Ishikawa (cell line): ENCODE measurements around the gene GCSH.
A peak's percentile ranks its signal among the peaks of the same experiment; 100 is the strongest.

Experiments used
- CEBPB ChIP-seq: IDR thresholded peaks from 2 replicates; pipeline ENCODE4 v1.6.1; 2012
- CREB1 ChIP-seq: IDR thresholded peaks from 2 replicates; pipeline ENCODE4 v1.6.1; 2012; ENCODE audit warnings: low read depth
- EGR1 ChIP-seq: IDR thresholded peaks from 2 replicates; pipeline ENCODE4 v1.6.1; 2012
- EP300 ChIP-seq: IDR thresholded peaks from 2 replicates; pipeline ENCODE4 v1.6.1; 2012; ENCODE audit warnings: borderline replicate concordance
- FOXM1 ChIP-seq: IDR thresholded peaks from 2 replicates; pipeline ENCODE4 v1.6.1; 2012; ENCODE audit warnings: low read depth, borderline replicate concordance
- MAX ChIP-seq: IDR thresholded peaks from 2 replicates; pipeline ENCODE4 v1.6.1; 2012
- NFIC ChIP-seq: IDR thresholded peaks from 2 replicates; pipeline ENCODE4 v1.6.1; 2012
- RAD21 ChIP-seq: IDR thresholded peaks from 2 replicates; pipeline ENCODE4 v1.6.1; 2012; ENCODE audit warnings: low read depth
- REST ChIP-seq: IDR thresholded peaks from 2 replicates; pipeline ENCODE4 v1.6.1; 2012; ENCODE audit warnings: low read depth, mild to moderate bottlenecking
- TAF1 ChIP-seq: IDR thresholded peaks from 2 replicates; pipeline ENCODE4 v1.6.1; 2012; ENCODE audit warnings: low read depth, mild to moderate bottlenecking
- TCF12 ChIP-seq: IDR thresholded peaks from 2 replicates; pipeline ENCODE4 v1.6.1; 2012; ENCODE audit warnings: low read depth
- TEAD4 ChIP-seq: IDR thresholded peaks from 2 replicates; pipeline ENCODE4 v1.6.1; 2012
- YY1 ChIP-seq: IDR thresholded peaks from 2 replicates; pipeline ENCODE4 v1.6.1; 2012; ENCODE audit warnings: low read depth
- ZBTB7A ChIP-seq: IDR thresholded peaks from 2 replicates; pipeline ENCODE4 v1.6.1; 2012; ENCODE audit warnings: low read depth
- TF ChIP-seq, protein P1 (sequence below): IDR thresholded peaks from 2 replicates; pipeline ENCODE4 v1.6.1; 2012

GCSH gene

DNA sequence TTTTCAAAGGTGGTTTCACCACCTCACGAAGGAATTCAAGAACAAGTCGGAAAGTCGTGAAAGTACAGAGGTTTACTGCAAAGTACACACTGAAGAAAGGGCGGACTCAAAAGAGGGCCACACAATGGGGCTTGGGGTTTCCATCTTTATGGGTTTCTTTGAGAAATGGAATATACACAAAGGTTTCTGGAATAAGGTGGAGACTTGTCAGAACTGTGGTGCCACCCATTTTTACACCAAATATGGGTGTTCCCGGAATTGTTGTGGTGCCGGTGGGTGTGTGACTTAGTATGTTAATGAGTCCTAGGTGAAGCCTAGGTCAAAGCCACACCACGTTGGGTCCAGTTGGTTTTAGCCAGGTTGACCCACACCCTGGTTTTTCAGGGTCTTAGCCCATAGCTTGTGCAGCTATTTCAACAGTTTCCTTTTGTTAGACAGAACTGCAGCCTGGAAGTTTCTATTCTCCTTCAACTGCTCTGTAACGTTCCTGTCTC is 567 bp upstream of the GCSH start:
- TF ChIP-seq NFIC (no peak), MAX (peak; percentile 66), EP300 (no peak), TCF12 (no peak), TAF1 (no peak)

- TF ChIP-seq ZBTB7A (no peak), EGR1 (no peak), CREB1 (no peak), TCF12 (no peak), RAD21 (no peak), CEBPB (no peak), YY1 (no peak), TEAD4 (no peak), MAX (no peak), TAF1 (no peak; the same call in 1 of the 2 replicates), EP300 (no peak), NFIC (no peak), FOXM1 (no peak), REST (no peak)
- TF ChIP-seq, protein P1, sequence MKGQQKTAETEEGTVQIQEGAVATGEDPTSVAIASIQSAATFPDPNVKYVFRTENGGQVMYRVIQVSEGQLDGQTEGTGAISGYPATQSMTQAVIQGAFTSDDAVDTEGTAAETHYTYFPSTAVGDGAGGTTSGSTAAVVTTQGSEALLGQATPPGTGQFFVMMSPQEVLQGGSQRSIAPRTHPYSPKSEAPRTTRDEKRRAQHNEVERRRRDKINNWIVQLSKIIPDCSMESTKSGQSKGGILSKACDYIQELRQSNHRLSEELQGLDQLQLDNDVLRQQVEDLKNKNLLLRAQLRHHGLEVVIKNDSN, result no peak
Observed at GRCh38 chr16:81095653-81095952, 592 bp downstream of the GCSH start.

DNA sequence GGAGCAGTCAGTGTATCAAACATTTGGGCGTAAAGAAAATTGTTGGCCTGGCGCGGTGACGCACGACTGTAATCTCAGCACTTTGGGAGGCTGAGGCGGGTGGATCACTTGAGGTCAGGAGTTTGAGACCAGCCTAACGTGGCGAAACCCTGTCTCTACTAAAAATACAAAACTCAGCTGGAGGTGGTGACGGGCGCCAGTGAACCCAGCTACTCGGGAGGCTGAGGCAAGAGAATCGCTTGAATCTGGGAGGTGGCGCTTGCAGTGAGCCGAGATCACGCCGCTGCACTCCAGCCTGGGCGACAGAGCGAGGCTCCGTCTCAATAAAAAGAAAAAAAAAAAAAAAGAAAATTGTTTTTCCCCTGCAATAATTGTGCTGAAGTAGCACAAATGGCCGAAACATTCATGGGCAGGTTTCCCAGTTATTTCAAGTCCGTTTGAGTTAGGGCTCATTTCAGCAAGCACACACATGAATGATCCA is 1.4 kb downstream of the GCSH start:
- TF ChIP-seq TEAD4, result no peak

GRCh38 chr16:81088836-81089235 is 7.4 kb downstream of the GCSH start:
- TF ChIP-seq YY1 (no peak), REST (no peak), TAF1 (no peak), MAX (no peak), EP300 (no peak), FOXM1 (no peak), TCF12 (no peak), ZBTB7A (no peak), RAD21 (no peak), NFIC (no peak), CEBPB (no peak), TEAD4 (no peak), EGR1 (no peak), CREB1 (no peak)
- TF ChIP-seq, protein P1, result no peak

DNA sequence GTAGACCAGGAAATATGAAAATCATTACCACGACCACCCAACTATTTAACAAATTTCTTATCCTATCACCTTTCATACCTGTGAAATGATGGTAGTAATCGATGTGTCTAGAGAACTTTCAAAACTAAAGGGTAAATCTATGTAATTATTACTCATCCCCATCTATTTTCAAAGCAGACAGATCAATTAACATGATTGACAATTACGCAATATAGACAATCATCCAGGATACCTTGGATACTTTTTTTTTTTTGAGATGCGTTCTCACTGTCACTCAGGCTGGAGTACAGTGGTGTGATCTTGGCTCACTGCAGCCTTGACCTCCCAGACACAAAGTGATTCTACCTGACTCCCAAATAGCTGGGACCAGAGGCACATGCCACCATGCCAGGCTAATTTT is 15.2 kb downstream of the GCSH start:
- TF ChIP-seq YY1 (no peak), CREB1 (no peak), TCF12 (no peak), NFIC (no peak), EGR1 (no peak), EP300 (no peak), TEAD4 (no peak), MAX (no peak), TAF1 (no peak), FOXM1 (no peak), ZBTB7A (no peak), RAD21 (no peak), REST (no peak), CEBPB (no peak)
- TF ChIP-seq, protein P1, result no peak
